OCI-LY3 (cell line): ENCODE results near the gene CHST11.

Experiments
- H2AFZ ChIP-seq: fragments of 200-600, 300-600 bp; shearing (Covaris generic); 2 replicates; pipeline ENCODE4 v1.6.0; 2014; ENCODE audit warnings: antibody characterized with exemption, low read depth, low read length
- H3K27ac ChIP-seq: fragments of 200-600, 300-600 bp; sonication (generic); 2 replicates; pipeline ENCODE4 v1.5.1; 2014; ENCODE audit warnings: mild to moderate bottlenecking, low read length, moderate library complexity, mixed read lengths
- H3K27me3 ChIP-seq: fragments of 200-600, 300-600 bp; sonication (generic); 2 replicates; pipeline ENCODE4 v1.6.1; 2014; ENCODE audit warnings: low read depth, low read length, mixed read lengths
- H3K36me3 ChIP-seq: fragments of 200-600, 300-600 bp; sonication (generic); replicated peaks from 2 replicates; pipeline ENCODE3; 2014; ENCODE audit warnings: low read depth, low read length, mixed read lengths
- H3K4me1 ChIP-seq: fragments of 300-600, 200-600 bp; sonication (generic); 2 replicates; pipeline ENCODE4 v1.6.1; 2014; ENCODE audit warnings: low read length, mixed read lengths
- H3K4me2 ChIP-seq: fragments of 200-600, 300-600 bp; sonication (generic); 2 replicates; pipeline ENCODE4 v1.6.1; 2014; ENCODE audit warnings: low read length, mixed read lengths
- H3K4me3 ChIP-seq: fragments of 300-600, 200-600 bp; sonication (generic); 2 replicates; pipeline ENCODE4 v1.5.1; 2014; ENCODE audit warnings: antibody characterized with exemption, mild to moderate bottlenecking, low read length, moderate library complexity
- H3K79me2 ChIP-seq: fragments of 300-600, 200-600 bp; shearing (Covaris generic); 2 replicates; pipeline ENCODE4 v1.6.1; 2014; ENCODE audit warnings: mild to moderate bottlenecking, low read length, mixed read lengths
- H3K9ac ChIP-seq: fragments of 300-600, 200-600 bp; shearing (Covaris generic); 2 replicates; pipeline ENCODE4 v1.6.0; 2014; ENCODE audit warnings: mild to moderate bottlenecking, low read length, moderate library complexity
- H3K9me3 ChIP-seq: fragments of 200-600, 300-600 bp; shearing (Covaris generic); 2 replicates; pipeline ENCODE4 v1.6.1; 2014; ENCODE audit warnings: low read length, mixed read lengths; ENCODE audit not compliant: insufficient read depth
- H4K20me1 ChIP-seq: fragments of 200-600, 300-600 bp; sonication (generic); 2 replicates; pipeline ENCODE4 v1.6.1; 2016; ENCODE audit warnings: low read length, mixed read lengths; ENCODE audit not compliant: insufficient read depth
- CTCF ChIP-seq: fragments of 200-600, 300-600 bp; sonication (generic); IDR thresholded peaks from 2 replicates; pipeline ENCODE4 v1.5.1; 2014; ENCODE audit warnings: antibody characterized with exemption, low read length, low read depth
- EZH2phosphoT487 ChIP-seq: fragments of 200-600 bp; shearing (Covaris generic); IDR thresholded peaks from 2 replicates; pipeline ENCODE4 v1.6.1; 2018; ENCODE audit warnings: antibody characterized with exemption, mixed run types, low read depth

The CHST11 gene

GRCh38 chr12:104480012-104480411 lies 23.3 kb downstream of the CHST11 start:
- H3K36me3 ChIP-seq: no peaks in the 10 kb centered on the region
- peaks cover 18% of the 10 kb centered on the region for H3K4me1 ChIP-seq
- H4K20me1 ChIP-seq: no peaks in the 10 kb centered on the region
- H3K4me3 ChIP-seq: no peak overlapping the region
- no peak overlapping the region for H3K9ac ChIP-seq
- H3K27ac ChIP-seq: no peak overlapping the region
- H3K4me2 ChIP-seq: no peak overlapping the region
- no peak overlapping the region for H2AFZ ChIP-seq
- TF ChIP-seq CTCF (no peak), EZH2phosphoT487 (no peak)
- H3K9me3 ChIP-seq: no peaks in the 10 kb centered on the region
- H3K27me3 ChIP-seq: no peaks in the 10 kb centered on the region
- H3K79me2 ChIP-seq: no peaks in the 10 kb centered on the region; the same call in 1 of the 2 replicates

- Histone ChIP-seq H3K4me2 (no peak overlapping the region), H3K4me3 (no peak overlapping the region), H3K4me1 (peaks cover 18% of the 10 kb centered on the region), H3K9me3 (no peaks in the 10 kb centered on the region), H3K79me2 (no peaks in the 10 kb centered on the region; the same call in 1 of the 2 replicates), H3K27ac (no peak overlapping the region), H4K20me1 (no peaks in the 10 kb centered on the region), H3K9ac (no peak overlapping the region), H3K27me3 (no peaks in the 10 kb centered on the region), H3K36me3 (no peaks in the 10 kb centered on the region), H2AFZ (no peak overlapping the region)
- no peak for TF ChIP-seq CTCF
- no peak for TF ChIP-seq EZH2phosphoT487
Observed at GRCh38 chr12:104480826-104481440, 24.2 kb downstream of the CHST11 start.

- Histone ChIP-seq H3K4me1 (peaks cover 23% of the 10 kb centered on the region), H3K27me3 (no peaks in the 10 kb centered on the region), H4K20me1 (no peaks in the 10 kb centered on the region), H3K79me2 (no peaks in the 10 kb centered on the region; the same call in 1 of the 2 replicates), H3K4me2 (no peak overlapping the region), H3K9ac (no peak overlapping the region), H3K4me3 (no peak overlapping the region), H3K9me3 (no peaks in the 10 kb centered on the region), H2AFZ (no peak overlapping the region), H3K27ac (no peak overlapping the region), H3K36me3 (no peaks in the 10 kb centered on the region)
- TF ChIP-seq EZH2phosphoT487 (no peak), CTCF (no peak)
Observed at GRCh38 chr12:104482113-104482512, 25.4 kb downstream of the CHST11 start.

GRCh38 chr12:104482748-104483147 lies 26.0 kb downstream of the CHST11 start:
- H3K27ac ChIP-seq: no peak overlapping the region

More at GRCh38 chr12:104482748-104483147, 26.0 kb downstream of the CHST11 start:
- TF ChIP-seq CTCF (no peak), EZH2phosphoT487 (no peak)
- H3K4me1 ChIP-seq: peaks cover 25% of the 10 kb centered on the region
- H3K9ac ChIP-seq: no peak overlapping the region
- no peaks in the 10 kb centered on the region for H3K9me3 ChIP-seq
- H4K20me1 ChIP-seq: no peaks in the 10 kb centered on the region
- no peaks in the 10 kb centered on the region for H3K36me3 ChIP-seq
- no peak overlapping the region for H2AFZ ChIP-seq
- H3K27me3 ChIP-seq: no peaks in the 10 kb centered on the region
- H3K4me3 ChIP-seq: no peak overlapping the region
- H3K79me2 ChIP-seq: no peaks in the 10 kb centered on the region; the same call in 1 of the 2 replicates
- no peak overlapping the region for H3K4me2 ChIP-seq
